NK-92 (cell line): Measurements from ENCODE around the gene XRCC3.

Source experiments
- DNase-seq: peaks from one replicate; lab custom pipeline; 2025; ENCODE audit not compliant: unreplicated experiment; lab: John Stamatoyannopoulos, UW

The XRCC3 gene

DNA sequence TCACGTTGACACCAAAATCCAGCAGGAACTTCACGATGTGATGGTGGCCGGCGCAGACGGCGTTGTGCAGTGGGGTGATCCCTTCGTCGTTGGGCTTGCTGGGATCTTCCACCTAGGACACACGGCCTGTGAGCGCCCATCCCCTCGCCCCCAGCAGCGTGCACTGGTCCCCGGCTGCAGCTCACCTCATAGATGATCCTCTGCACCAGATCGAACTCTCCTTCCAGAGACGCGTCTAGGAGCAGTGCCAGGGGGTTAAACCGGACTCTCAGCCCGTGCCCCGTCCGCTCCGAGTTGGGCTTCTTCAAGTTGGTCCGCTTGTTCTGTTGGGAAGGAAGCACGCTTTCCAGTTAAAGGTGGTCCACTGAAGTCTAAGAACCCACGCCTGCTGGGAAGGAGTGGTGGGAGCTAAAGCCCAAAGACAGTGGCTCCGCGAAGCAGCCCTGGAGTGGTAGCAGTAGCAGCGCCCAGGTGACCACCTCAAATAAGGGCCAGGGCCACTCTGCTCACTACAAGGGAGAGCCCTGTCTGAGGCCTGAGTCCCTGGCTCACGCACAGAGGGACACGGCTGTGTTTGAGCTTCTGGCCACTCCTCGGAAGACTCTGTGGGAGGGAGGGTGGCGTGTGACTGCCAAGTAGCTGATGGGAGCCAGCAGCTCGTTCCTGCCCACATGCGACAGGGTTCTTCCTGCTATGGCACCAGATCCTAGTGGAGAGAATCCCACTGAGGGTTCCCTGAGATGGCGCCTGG is 23.6 kb upstream of the XRCC3 start:
- DNase-seq, result no peak

DNA sequence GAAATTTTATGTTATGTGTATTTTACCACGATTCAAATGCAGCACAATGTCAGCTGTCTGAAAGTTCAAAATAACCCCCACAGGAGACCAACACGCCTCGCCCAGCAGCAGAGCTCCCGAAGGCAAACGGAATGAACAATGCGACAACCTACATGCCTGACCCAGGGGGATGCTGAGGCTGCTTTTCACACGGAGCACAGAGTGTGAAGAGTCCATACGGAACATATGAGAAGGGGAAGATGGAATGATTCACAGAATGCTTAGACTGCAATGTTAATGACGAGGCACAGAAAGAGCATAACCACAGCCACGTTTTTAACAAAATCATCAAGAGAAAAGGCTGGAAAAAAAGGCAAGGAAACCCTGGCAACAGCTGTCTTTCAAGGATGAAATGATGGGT is 22.9 kb upstream of the XRCC3 start:
- no peak for DNase-seq

DNA sequence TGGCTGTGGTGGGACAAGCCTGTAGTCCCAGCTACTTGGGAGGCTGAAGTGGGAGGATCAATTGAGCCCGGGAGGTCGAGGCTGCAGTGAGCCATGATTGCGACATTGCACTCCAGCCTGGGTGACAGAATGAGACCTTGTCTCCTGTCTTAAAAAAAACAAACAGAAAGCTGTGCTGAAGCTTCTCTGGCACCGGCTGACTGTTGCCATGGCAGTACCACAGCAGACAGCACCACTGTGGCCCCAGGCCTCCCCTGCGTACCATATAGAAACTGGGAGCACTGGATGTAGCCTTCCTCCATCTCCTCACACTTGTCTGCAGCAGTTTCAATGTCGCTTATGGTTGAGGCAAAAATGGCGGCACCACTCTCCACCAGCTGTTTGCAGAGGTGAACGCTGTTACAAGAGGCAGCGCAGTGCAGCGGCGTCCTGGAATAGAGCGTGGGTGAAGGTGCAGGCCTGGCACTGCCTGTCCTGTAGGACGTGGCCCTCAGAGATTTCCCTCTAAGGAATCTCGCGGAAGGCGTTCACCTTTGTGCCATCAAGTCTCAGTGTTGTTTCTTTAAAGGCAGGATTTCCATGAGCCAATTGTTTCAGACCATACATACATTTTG is 22.3 kb upstream of the XRCC3 start:
- no peak for DNase-seq

DNA sequence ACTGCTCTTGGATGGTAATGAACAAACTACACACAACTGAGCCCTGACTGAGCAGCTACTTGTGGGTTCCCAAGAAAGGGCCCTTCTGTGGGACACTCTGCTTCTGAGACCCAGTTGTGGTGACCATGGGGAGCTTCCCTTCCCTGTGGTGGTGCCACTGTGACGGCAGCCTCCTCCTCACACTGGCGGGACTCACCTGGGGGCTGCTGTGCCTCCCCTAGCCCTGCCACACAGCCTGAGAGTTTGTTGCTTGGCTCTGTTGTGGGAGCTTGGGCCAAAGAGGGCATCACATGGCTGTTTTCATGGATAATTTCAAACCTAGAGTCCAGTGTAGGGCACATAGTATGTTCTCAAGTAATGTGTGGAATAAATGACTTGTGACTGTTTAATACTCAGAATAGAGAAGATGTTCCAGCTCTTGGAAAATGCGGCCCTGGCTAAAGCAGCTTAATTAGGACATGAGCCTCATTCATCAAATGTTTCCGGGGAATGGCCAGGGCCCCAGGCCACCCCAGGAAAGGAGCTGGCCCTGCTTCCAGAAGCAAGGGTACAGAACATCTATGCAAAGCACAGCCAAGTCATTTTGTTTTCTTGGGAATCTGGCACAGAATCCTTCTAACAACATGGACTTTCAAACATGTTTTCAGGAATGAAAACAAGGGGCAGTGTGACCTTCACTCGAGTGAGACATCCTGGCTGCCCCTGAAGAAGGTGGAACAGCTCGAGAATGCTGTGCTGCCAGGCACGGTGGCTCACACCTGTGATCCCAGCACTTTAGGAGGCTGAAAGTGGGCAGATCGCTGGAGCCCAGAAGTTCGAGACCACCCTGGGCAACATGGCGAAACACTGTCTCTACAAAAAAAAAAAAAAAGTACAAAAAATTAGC is 21.5 kb upstream of the XRCC3 start:
- DNase-seq, result no peak

DNA sequence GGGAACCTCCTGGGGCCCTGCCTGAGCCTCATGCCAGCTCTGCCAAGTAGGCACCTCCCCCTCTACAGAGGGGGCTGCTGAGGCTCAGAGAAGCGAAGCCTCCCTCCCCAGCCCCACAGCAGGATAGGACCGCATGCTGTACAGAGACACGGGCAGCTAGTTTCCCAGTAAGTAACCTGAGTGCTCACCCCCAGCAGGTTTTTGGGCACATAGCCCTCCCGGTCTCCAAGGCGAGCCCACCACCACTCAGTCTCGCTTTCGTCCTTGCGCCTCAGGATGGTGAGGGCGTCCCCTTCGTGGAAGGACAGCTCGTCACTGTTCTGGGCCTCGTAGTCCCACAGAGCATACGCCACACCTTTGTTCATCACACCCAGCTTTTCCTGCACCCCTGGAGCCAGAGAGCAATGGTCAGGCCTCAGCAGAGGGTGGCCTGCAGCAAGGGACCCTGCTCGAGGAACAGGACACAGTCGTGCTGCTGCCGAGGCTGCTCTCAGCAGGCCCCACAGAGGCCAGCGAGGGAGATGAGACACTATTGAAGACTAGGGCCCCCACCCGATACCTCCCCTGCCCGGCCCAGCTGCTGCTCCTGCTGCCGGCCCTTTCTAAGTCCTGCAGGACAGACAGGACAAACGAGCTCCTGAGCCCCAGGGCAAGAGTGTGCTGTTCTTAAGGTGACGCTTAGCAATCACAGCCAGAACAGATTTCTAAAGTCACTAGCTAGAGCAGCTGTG is 20.7 kb upstream of the XRCC3 start:
- no peak for DNase-seq

DNA sequence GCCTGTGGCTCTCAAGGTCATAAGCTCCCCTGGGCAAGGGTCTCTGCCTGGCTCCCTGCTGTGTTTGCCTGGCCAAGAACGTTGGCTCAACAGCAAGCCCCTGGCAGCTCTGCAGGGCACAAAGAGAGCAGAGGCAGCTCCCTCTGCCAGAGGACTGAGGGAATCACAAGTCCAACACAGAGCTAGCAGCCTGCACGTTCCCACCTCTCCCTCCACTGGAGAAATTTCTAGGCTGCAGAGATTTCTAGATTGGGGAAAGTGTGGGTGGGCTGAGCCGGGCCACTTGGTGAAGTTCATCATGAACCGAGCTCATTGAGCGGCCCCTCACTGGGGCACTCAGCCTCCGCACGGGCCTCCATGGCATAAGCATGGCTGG is 20.2 kb upstream of the XRCC3 start:
- DNase-seq, result no peak

DNA sequence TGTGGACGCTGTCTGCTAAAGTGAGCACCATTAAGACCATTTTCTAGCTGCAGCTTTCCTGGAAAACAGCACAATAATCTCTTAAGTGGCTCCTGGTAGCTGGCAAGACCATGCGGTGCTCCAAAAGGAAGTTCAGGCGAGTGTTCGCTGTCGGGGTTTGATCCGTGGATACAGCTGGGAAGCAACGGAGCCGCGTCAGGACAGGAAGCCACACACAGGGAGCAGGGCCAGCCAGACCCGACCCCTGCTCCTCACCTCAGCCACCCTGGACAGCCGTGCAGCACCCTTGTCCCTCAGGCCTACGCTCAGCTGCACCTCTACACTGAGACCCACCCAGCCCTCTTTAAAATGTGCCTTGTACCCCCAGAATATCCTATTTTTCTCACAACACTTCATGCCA is 19.8 kb upstream of the XRCC3 start:
- no peak for DNase-seq

DNA sequence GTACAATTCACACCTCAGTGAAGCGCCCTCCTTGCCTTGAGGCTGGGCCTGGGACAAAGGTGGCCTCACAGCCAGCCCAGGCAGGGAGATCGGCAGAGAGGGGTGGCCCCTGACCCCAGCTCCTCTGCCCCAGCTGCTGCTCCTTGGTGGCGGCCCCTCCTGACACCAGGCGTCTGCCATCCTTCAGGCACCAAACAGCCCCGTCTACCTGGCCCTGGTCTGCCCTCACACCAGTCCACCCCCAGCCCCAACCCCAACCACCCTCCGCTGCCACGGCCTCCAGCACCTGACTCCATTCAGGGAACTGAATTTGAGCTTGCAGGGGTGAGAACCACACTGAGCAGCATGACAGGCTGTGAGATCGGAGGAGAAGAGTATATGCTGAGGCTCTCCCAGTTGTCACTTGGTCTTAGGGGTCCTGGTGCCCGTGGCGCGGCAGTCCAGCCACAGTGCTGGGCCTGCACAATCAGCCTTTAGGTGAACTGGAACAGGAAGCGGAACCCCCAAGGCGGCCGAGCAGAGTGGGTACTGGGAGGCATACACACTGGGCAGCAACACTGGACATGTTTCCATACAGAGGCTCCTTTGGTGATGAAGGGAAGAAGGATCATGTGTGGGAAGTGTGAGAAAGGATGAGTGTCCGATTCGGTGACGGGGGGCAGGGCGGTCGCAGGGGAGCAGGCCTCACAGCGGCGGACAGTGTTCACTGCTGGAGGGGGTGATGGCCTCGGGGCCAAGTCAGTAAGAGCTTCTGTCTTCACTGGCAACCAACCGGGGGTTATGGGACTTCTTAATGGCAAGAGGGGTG is 19.0 kb upstream of the XRCC3 start:
- no peak for DNase-seq

DNA sequence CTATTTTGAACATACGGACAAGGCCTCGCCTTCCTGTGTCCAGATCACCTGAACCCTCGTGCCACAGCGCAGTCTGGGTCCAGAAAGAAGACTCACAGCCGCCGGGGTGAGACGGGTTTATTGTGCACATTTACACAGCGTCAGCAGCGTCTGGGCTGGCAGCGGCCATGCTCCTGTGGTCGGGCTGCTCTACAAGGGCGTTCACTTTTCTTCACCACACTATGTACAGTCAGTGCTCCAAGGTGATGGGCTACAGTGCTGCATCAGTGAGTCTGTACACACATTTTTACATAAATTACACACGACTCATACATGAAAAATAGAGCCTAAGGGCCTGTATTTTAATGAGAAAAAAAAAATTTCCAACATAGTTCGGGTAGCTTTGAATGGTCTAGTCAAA is 18.4 kb upstream of the XRCC3 start:
- no peak for DNase-seq

DNA sequence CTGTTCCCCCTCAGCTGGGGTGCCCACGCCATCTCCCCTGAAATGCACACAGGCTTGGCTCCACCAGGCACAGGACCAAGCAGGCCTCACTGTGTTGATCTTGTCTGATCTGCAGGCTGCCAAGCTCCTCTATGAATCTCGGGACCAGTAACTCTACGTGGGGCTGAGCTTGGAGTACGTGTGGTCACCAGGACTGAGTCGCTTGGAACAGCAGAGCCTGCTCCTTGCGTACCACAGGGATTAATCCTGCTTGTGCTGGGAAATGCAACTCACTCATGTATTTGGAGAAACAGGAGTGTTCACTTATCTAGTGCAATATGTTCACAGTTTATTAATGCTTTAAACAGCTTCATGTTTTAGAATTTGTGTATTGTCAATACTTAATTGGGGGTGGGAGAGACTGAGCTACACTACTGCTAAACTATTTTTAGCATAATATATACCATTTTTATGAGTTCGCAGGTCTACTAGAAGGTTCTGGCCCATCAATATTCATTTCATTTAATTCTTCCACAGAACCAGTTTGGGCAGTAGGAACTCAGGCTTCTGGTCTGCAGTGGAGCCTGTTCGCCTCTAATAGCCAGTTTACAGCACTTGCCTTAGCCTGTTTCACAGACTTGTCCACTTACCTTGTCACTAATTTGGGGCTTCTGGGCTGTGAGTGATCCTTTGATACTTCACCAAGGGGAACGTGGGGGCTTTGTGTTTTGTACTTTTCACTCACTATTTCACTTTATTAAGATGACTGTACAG is 17.8 kb upstream of the XRCC3 start:
- DNase-seq, result no peak

DNA sequence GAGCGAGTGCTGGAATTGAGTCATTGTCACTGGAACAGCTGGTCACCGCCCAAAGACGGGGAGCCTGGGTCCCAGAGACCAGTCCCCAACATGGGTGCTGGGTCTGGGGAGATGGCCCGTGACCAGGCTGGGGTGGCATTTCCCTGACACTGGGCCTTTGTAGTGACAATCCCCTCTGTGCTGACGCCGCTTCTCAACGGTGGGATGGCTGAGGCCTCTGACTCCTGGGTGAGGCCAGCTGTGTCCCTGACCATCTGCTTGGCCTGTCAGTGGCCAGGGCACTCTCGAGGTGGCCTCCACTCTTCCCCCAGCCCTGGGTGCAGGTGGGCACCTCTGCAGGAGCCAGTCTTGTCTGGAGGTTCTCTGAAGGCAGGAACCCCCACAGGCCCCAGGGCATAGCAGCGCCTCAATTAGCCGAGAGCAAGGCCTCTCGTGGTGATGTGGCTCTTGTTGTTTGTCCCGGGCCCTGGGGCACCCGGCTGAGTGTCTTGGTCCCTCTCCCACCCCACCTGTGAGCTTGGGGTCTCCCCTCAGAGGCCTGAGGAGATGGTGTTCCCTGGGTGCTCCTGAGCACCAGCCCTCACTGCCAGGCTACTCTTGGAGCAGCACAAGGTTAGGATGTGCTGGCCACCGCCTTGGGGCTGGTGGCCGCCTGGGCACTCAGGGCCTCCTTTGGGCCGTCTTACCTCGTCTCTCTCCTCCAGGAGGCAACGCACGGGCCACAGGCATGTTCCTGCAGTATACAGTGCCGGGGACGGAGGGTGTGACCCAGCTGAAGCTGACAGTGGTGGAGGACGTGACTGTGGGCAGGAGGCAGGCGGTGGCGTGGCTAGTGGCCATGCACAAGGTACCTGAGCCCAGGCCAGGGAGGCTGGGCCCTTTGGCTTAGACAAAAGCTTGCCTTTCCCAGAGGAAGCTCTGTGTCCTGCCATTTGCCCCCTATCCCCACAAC is 16.9 kb upstream of the XRCC3 start:
- no peak for DNase-seq

DNA sequence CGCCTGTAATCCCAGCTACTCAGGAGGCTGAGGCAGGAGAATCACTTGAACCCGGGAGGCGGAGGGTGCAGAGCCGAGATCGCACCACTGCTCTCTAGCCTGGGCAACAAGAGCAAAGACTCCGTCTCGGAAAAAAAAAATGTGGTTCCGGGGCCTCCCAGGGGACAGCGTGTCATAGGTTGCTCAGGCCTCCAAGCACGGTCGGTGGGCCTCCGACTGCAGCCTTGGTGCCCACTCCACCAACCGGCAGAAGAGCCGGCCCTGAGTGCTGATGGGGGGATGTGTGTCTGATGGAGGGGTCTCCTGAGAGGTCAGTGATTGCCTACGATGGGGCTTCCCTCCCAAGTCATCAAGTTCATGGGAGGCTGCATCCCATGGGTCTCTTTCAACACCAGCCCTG is 16.2 kb upstream of the XRCC3 start:
- DNase-seq, result no peak

DNA sequence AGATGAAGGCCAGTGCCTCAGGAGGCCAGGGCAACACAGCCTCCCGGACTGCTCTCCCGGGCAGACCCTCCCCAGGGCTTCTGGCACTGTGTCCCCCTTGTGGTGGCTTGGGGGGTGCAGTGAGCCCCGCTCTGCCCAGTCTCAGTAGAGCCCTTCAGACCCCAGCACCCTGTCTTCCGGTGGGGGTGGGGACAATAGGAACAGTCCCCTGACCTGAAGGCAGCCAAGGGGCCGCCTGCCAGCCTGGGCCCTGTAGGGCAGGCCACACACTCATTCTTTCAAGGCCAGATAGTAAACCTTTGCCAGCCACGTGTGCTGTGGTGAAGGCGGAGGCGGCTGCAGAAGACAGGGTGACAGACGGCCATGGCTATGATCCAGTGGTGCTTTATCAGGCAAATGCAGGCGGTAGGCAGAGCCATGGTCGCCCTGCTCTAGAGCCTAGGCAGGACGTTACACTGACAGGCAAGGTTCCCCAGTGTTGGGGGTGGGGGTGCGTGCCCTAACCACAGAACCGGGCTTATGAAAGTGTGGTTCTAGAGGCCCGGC is 15.3 kb upstream of the XRCC3 start:
- DNase-seq, result no peak

DNA sequence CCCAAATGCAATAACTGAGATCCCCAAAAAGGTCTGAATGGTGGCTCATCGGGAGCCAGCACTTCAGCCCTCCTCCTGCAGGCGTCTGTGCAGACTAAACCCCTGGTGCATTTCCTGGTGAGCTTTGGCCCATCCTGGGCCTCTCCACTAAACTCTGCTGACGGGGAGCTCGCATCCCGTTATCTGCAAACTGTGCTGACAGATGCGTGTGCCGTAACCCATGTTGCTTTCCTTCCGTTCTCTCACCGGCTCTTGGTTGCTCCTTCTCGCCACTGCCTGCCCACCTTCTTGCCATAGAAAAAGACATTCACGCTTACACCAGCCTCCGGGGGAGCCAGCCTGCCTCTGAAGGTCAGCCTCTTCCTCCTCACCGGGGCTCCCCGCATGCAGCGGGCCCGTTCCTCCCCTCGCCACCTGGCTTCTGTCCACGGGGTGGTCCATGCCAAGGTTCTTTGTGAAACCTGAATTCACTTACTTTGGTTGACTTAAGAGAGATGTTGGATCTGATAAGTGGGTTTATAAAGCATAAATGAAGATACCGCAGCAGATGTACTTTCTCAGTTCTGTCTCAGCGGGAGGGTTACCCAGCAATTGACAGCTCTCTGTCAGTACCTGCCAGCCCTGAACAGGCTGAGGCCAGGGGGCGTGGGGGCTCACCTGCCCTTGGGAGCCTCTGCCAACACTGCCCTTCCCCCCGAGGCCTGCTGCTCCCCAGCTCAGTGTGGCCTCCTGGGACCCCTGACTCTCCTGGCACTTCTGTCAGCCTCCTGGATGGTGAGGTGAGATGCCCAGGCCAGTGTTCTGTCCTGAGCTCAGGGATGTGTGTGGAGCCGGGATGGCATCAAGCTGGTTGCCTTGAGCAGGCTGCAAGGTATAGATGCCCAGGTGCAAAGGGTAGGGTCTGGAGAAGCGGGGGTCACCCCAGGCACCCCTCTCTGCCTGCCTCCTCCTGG is 14.5 kb upstream of the XRCC3 start:
- DNase-seq, result no peak

DNA sequence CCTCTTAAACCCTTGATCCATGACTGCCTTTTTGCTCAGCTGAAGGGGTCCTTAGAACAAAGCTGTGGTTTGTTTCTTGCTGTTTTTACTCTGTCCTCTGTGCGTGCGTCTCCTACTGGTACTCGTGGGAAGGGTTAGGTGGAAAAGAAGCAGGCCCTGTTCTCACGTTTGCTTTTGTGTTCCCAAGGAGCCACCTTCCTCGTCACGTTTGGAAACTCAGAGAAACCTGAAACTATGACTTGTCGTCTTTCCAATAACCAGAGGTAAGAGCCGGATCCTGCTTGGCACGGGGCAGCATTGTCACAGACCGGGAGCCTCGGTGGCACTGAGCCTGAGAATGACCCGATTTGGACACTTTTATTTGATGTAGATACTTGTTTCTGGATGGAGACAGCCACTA is 13.5 kb upstream of the XRCC3 start:
- no peak for DNase-seq

DNA sequence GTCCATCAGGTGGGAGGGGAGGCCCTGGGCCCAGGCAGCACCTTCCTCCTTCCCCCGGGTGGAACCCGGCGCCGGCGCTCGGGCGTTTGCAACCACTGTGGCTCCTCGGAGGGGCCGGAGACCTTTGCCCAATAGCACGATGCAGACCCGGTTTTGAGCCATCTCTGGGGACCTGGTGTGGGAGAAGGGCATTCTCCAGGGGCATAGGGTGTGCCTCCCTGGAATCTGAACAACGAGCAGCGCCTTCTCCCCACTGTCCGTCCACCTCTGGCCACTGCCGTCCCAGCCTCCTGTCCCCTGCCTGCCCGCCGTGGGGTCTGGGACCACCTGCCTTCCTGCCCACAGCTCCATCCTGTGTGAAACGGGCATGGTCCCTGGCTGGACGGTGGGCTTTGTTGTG is 12.9 kb upstream of the XRCC3 start:
- DNase-seq, result no peak

DNA sequence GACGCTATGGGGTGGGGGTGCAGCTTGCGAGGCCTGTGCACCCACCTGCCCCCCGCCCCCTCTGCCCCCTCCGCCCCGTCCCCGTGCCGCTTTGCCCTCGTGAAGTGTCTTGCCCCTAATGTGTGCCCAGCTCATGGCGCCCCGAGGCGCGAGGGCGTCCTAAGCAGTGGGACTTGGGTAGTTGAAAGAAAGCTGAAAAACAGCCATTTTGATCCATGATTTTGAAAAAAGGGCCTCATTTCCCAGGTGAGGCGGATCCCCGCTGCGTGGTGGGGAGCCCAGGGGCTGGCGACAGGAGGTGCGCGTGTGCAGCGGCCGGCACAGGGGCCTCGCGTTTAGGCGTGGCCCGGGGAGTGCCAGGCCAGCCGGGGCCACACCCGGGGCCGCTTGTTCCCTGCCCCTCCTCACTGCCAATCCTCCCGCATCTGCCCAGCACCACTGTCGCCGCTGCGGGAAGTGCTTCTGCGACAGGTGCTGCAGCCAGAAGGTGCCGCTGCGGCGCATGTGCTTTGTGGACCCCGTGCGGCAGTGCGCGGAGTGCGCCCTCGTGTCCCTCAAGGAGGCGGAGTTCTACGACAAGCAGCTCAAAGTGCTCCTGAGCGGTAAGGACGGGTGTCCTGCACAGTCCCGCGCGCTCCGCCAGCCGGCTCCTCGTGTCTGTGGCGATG is 12.2 kb upstream of the XRCC3 start:
- DNase-seq, result no peak
